Putamen (tissue), 1 donor: ENCODE data around the gene S100A10.

Experiments used
- DNase-seq: peaks from one replicate; pipeline ENCODE4 v3.0.0-alpha.2; 2016; ENCODE audit warnings: low spot score

The S100A10 gene

DNA sequence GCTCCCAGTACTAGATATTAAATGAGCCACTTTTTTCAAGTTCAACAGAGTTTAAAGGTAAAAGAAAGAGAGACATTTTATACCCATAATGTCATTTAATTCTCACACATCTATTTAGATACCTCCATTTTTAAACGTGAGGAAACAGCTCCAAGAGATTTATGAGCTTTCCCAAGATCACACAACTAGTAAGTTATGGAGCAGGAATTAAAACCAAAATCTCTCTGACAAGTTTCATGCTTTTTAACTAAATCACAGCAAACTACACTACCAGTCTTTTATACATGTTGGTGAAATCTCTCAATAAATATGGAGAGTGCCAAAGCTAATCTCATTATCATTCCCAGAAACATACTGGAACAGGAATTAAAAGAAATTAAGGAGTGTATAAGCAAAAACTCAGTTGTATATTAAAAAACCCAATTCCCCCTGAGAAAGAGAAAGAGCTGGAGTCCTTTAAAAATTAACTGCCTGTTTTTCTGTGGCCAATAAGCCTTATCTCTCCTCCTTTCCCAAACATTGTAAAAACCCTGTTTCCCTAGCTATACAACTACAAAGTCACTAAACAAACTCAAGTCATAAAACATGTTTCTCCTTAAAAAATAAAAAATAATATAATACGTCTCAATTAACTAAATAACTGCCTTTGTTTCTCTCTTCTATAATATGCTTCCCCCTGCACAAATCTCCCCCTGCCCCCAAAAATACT is 57.6 kb downstream of the S100A10 start:
- no peak for DNase-seq

- no peak for DNase-seq
Measured at GRCh38 chr1:151935154-151935553, 58.5 kb downstream of the S100A10 start.

- DNase-seq: peak; percentile 19
Measured at GRCh38 chr1:151934048-151934493, 59.6 kb downstream of the S100A10 start.
